Smooth muscle cell (in vitro differentiated cells): ENCODE data around the gene GRIN2D. TPM values are rescaled to one million over a fixed set of nuclear protein-coding genes. Genes with fewer than 3 reads are reported as not detected.

Experiments used
- DNase-seq: peaks from one replicate; lab custom pipeline; 2025; ENCODE audit not compliant: unreplicated experiment; lab: John Stamatoyannopoulos, UW
- H2AFZ ChIP-seq: fragments of 200-600 bp; sonication (generic); 2 replicates; pipeline ENCODE4 v1.6.0; 2016; ENCODE audit warnings: antibody characterized with exemption, low read depth, mild to moderate bottlenecking
- H3F3A ChIP-seq: fragments of 200-600 bp; sonication (generic); 2 replicates; pipeline ENCODE4 v1.6.0; 2017; ENCODE audit warnings: antibody characterized with exemption, low read depth
- H3K27ac ChIP-seq: fragments of 200-600 bp; sonication (generic); 2 replicates; pipeline ENCODE4 v1.5.1; 2016; ENCODE audit warnings: low read depth, mild to moderate bottlenecking
- H3K27me3 ChIP-seq: fragments of 200-600 bp; sonication (generic); 2 replicates; pipeline ENCODE4 v1.6.1; 2016; ENCODE audit warnings: low read depth, mild to moderate bottlenecking
- H3K36me3 ChIP-seq: fragments of 200-600 bp; sonication (generic); 2 replicates; pipeline ENCODE4 v1.5.1; 2016; ENCODE audit warnings: low read depth
- H3K4me1 ChIP-seq: fragments of 200-600 bp; sonication (generic); 2 replicates; pipeline ENCODE4 v1.5.1; 2016; ENCODE audit warnings: low read depth
- H3K4me2 ChIP-seq: fragments of 200-600 bp; sonication (generic); 2 replicates; pipeline ENCODE4 v1.6.0; 2016; ENCODE audit warnings: mild to moderate bottlenecking
- H3K4me3 ChIP-seq: fragments of 200-600 bp; sonication (generic); 2 replicates; pipeline ENCODE4 v1.5.1; 2016; ENCODE audit warnings: mild to moderate bottlenecking
- H3K79me2 ChIP-seq: fragments of 200-600 bp; sonication (generic); 2 replicates; pipeline ENCODE4 v1.6.0; 2016; ENCODE audit warnings: low read depth, mild to moderate bottlenecking
- H3K9ac ChIP-seq: fragments of 200-600 bp; sonication (generic); 2 replicates; pipeline ENCODE4 v1.6.0; 2016; ENCODE audit warnings: low read depth
- H3K9me3 ChIP-seq: fragments of 200-600 bp; sonication (generic); replicated peaks from 2 replicates; pipeline ENCODE4 v1.5.1; 2016; ENCODE audit warnings: low read depth
- H4K20me1 ChIP-seq: fragments of 200-600 bp; sonication (generic); 2 replicates; pipeline ENCODE4 v1.6.0; 2016; ENCODE audit warnings: low read depth
- CTCF ChIP-seq: fragments of 200-600 bp; sonication (generic); IDR thresholded peaks from 2 replicates; pipeline ENCODE4 v1.5.1; 2017; ENCODE audit warnings: borderline replicate concordance, mild to moderate bottlenecking, antibody characterized with exemption; ENCODE audit not compliant: insufficient read depth, poor library complexity, severe bottlenecking
- WGBS: methylation state at CpG from one replicate; pipeline ENCODE4 v1.1.7; 2016; ENCODE audit warnings: low lambda C conversion rate; 5-methylcytosine and 5-hydroxymethylcytosine counted together
- polyA plus RNA-seq: library from polyadenylated mRNA; unstranded; fragments of >200 nt; fragmentation: Nextera tagmentation; extraction: Ambion mirVana; gene quantifications from 2 replicates; pipeline ENCODE4 v1.2.1, GENCODE V29; 2016
- total RNA-seq: library from RNA; depleted of rRNA; stranded (reverse); fragments of >200 nt; gene quantifications from 2 replicates; pipeline ENCODE4 v1.2.3, GENCODE V29; 2014

GRIN2D gene
- total and polyA plus RNA-seq, 2 experiments from 2014 or later: 4.0 to 10.7 TPM

GRCh38 chr19:48348737-48349136, 44.7 kb upstream of the GRIN2D start:
- DNase-seq: no peak
- no peak overlapping the region for H2AFZ ChIP-seq
- H4K20me1 ChIP-seq: no peaks in the 10 kb centered on the region
- H3K9me3 ChIP-seq: no peaks in the 10 kb centered on the region
- H3K36me3 ChIP-seq: no peaks in the 10 kb centered on the region
- H3K27ac ChIP-seq: no peak overlapping the region
- WGBS: 91% methylated on average over 7 of the region's 7 CpGs
- no peak overlapping the region for H3K4me3 ChIP-seq
- TF ChIP-seq CTCF: no peak
- H3K79me2 ChIP-seq: no peaks in the 10 kb centered on the region
- H3K4me1 ChIP-seq: no peaks in the 10 kb centered on the region
- H3K27me3 ChIP-seq: no peaks in the 10 kb centered on the region
- no peak overlapping the region for H3K4me2 ChIP-seq
- no peak overlapping the region for H3K9ac ChIP-seq
- H3F3A ChIP-seq: no peaks in the 10 kb centered on the region

GRCh38 chr19:48350856-48351255, 42.6 kb upstream of the GRIN2D start:
- Histone ChIP-seq H3F3A (no peaks in the 10 kb centered on the region), H3K4me1 (no peaks in the 10 kb centered on the region), H3K27ac (no peak overlapping the region), H3K9ac (no peak overlapping the region), H3K9me3 (no peaks in the 10 kb centered on the region), H3K27me3 (no peaks in the 10 kb centered on the region), H3K4me3 (no peak overlapping the region), H3K4me2 (no peak overlapping the region), H4K20me1 (no peaks in the 10 kb centered on the region), H3K79me2 (no peaks in the 10 kb centered on the region), H3K36me3 (no peaks in the 10 kb centered on the region), H2AFZ (no peak overlapping the region)
- DNase-seq: no peak
- no peak for TF ChIP-seq CTCF
- WGBS: 97% methylated on average over 5 of the region's 5 CpGs

- no peak overlapping the region for H3K4me2 ChIP-seq
- peak; percentile 25 for DNase-seq
- H3K4me1 ChIP-seq: no peaks in the 10 kb centered on the region
- no peaks in the 10 kb centered on the region for H3K36me3 ChIP-seq
- H3F3A ChIP-seq: no peaks in the 10 kb centered on the region
- no peak overlapping the region for H3K9ac ChIP-seq
- H3K9me3 ChIP-seq: no peaks in the 10 kb centered on the region
- 64% methylated on average over 7 of the region's 8 CpGs for WGBS
- no peak overlapping the region for H3K4me3 ChIP-seq
- no peak overlapping the region for H2AFZ ChIP-seq
- TF ChIP-seq CTCF: peak; percentile 78
- H3K27ac ChIP-seq: no peak overlapping the region
- no peaks in the 10 kb centered on the region for H3K79me2 ChIP-seq
- no peaks in the 10 kb centered on the region for H4K20me1 ChIP-seq
- no peaks in the 10 kb centered on the region for H3K27me3 ChIP-seq
Measured at GRCh38 chr19:48351341-48351752, 42.1 kb upstream of the GRIN2D start.

- H3K27ac ChIP-seq: no peak overlapping the region
Measured at GRCh38 chr19:48353677-48354076, 39.8 kb upstream of the GRIN2D start.

More at GRCh38 chr19:48353677-48354076, 39.8 kb upstream of the GRIN2D start:
- Histone ChIP-seq H3K4me3 (no peak overlapping the region), H2AFZ (no peak overlapping the region), H3K4me1 (no peaks in the 10 kb centered on the region), H3K9me3 (no peaks in the 10 kb centered on the region), H3K79me2 (no peaks in the 10 kb centered on the region), H3K4me2 (no peak overlapping the region), H4K20me1 (no peaks in the 10 kb centered on the region), H3K36me3 (no peaks in the 10 kb centered on the region), H3F3A (no peaks in the 10 kb centered on the region), H3K27me3 (no peaks in the 10 kb centered on the region), H3K9ac (no peak overlapping the region)
- WGBS: 92% methylated on average over 5 of the region's 5 CpGs
- DNase-seq: no peak
- TF ChIP-seq CTCF: no peak
